ENCODE data around the gene RAB24. TPM values are rescaled to one million over a fixed set of nuclear protein-coding genes. Genes with fewer than 3 reads are reported as not detected.

RAB24 gene
- total RNA-seq, 2 donors from 2014 or later, result 23.8 to 35.2 TPM

DNA sequence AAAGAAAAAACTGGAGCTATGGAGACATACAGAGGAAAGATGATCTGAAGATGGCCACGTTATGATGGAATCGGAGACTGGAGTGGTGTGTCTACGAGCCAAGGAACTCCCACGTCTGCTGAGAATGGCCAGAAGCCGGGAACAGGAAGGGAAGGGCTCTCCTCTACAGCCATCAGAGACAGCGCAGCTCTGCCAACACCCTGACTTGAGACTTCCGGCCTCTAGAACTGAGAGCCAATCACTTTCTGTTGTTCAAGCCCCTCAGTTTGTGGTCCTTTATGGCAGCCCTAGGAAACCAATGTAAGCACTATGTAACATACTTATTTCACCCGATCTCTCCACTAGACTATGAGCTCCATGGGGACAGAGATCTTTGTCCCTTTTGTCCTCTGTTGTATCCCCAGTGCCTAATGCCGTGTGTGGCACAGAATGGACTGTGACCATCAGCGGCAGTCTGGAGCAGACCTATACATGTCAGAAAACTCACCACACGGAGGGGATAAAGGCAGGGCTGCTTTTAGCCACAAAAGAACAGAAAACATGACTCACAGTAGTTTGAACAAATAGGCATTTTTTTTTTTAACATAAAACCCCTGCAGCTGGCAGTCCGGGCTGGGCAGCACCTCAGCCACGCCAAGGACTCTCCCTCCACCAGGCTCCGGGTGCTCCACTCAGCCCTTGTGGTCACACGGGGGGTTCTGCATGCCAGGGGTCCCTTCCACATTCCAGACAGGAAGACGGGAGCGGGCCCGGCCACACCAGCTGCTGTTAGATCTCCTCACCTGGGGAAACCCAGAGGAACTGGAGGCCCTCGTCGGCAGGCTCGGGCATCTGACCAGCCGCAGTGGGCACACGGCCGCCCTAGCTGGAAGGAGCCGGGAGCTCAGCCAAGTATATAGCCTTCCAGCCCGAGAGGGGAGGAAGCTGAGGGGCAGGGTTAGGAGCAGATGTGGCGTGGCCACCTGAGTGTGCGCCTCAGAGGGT lies 24.3 kb upstream of the RAB24 start:
- Histone ChIP-seq H3K27ac (peak overlapping the region in 1 of 2 donors; percentile 52), H3K9me3 (no peaks in the 10 kb centered on the region), H3K27me3 (replicated peaks; ENCODE audit: insufficient read depth) (no peaks in the 10 kb centered on the region), H3K4me3 (no peak overlapping the region), H3K4me1 (ENCODE audit: control insufficient read depth in 1 of 2, low read depth in 2 of 2) (no peaks in the 10 kb centered on the region), H3K36me3 (peaks cover 23% of the 10 kb centered on the region)
- ATAC-seq (ENCODE audit: insufficient number of reproducible peaks, low FRiP score, low read depth), result no peak
- DNase-seq (ENCODE audit: low spot score), result no peak
- TF ChIP-seq, protein P1, sequence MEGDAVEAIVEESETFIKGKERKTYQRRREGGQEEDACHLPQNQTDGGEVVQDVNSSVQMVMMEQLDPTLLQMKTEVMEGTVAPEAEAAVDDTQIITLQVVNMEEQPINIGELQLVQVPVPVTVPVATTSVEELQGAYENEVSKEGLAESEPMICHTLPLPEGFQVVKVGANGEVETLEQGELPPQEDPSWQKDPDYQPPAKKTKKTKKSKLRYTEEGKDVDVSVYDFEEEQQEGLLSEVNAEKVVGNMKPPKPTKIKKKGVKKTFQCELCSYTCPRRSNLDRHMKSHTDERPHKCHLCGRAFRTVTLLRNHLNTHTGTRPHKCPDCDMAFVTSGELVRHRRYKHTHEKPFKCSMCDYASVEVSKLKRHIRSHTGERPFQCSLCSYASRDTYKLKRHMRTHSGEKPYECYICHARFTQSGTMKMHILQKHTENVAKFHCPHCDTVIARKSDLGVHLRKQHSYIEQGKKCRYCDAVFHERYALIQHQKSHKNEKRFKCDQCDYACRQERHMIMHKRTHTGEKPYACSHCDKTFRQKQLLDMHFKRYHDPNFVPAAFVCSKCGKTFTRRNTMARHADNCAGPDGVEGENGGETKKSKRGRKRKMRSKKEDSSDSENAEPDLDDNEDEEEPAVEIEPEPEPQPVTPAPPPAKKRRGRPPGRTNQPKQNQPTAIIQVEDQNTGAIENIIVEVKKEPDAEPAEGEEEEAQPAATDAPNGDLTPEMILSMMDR (IDR thresholded peaks at IDR 0.05), result no peak

DNA sequence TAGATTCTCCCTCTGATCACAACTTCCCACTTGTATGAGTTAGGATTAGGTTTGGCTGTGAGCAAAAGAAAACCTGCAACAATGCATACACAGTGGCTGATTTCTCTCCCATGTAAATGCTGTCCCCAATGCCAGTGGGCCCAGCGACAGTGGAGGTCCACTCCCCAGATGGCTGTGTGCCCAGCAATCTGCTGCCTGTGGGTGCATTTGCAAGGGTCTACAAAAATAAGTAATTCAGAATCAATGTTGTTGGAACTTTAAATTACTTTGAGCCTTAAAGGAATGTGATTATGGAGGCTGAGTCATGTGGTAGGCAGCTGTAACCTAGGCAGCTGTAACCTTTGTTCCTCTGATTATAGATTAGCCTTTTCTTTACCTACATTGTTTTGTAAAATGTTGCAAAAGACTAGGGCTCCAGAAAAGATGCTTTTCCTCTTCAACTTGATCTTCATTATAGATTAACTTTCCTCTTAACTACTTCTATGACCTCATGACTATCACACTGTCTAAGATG lies 22.4 kb upstream of the RAB24 start:
- ATAC-seq (ENCODE audit: insufficient number of reproducible peaks, low FRiP score, low read depth) (no peak), DNase-seq (ENCODE audit: low spot score) (no peak)
- no peak overlapping the region for H3K27ac ChIP-seq
- H3K36me3 ChIP-seq, result peaks cover 12% of the 10 kb centered on the region
- H3K27me3 ChIP-seq (replicated peaks; ENCODE audit: insufficient read depth), result no peaks in the 10 kb centered on the region
- TF ChIP-seq, protein P1 (IDR thresholded peaks at IDR 0.05), result no peak
- H3K4me1 ChIP-seq (ENCODE audit: control insufficient read depth in 1 of 2, low read depth in 2 of 2), result no peaks in the 10 kb centered on the region
- no peaks in the 10 kb centered on the region for H3K9me3 ChIP-seq
- H3K4me3 ChIP-seq, result no peak overlapping the region

DNA sequence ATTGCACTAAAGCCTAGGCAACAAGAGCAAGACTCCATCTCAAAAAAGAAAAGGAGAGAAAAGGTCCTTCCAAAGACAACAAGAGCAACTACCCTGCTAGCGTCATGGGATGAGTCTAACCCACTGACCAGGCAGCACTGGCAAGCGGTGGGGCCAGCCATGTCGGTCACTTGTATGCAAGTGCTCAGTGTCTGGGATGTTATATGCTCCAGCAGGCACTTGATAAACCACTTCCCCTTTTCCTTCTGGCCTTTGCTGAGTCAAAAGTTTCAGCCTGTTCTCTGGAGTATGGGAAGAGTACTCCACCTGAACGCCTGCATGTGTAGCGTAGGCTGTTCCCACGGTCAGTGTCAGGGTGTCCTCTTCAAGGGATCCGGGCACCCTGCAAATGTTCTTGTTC lies 17.4 kb upstream of the RAB24 start:
- Histone ChIP-seq H3K9me3 (no peaks in the 10 kb centered on the region), H3K36me3 (peaks cover 2% of the 10 kb centered on the region), H3K4me1 (ENCODE audit: control insufficient read depth in 1 of 2, low read depth in 2 of 2) (no peaks in the 10 kb centered on the region), H3K27ac (no peak overlapping the region), H3K4me3 (no peak overlapping the region), H3K27me3 (replicated peaks; ENCODE audit: insufficient read depth) (no peaks in the 10 kb centered on the region)
- TF ChIP-seq, protein P1 (IDR thresholded peaks at IDR 0.05), result no peak
- ATAC-seq (ENCODE audit: insufficient number of reproducible peaks, low FRiP score, low read depth) (peak; percentile 27), DNase-seq (ENCODE audit: low spot score) (no peak)

DNA sequence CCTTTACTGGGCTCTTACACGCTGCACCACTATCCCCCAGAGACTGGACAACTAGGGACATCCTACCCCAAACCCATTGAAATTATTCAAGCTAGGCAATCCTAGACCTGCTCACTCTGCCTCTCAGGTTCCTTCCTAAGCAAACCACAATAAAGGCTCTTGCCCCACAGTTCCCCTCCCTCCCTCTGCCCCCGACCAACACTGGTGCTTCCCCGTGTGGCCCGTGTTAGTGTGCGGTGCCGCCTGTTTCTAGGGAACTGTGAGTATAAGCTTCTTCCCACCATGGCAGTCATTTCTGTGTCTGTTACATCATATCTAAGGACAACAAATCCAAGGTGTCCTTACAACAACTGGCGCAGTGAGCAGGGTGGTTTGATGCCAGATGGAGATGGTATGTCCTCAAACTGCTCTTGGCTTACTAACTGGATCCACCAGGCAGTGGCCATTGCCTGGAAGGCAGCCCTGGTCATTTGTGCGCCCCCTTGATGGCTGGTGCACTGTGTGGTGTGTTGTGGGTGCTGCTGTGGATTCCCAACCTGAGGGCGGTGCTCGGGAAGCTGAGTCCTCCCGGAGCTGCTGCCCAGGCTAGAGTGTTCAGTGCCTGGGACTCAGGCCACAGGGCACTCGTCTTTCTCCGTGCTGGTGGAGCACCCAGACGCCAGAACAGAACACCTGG lies 16.5 kb upstream of the RAB24 start:
- no peaks in the 10 kb centered on the region for H3K9me3 ChIP-seq
- ATAC-seq (ENCODE audit: insufficient number of reproducible peaks, low FRiP score, low read depth) (no peak), DNase-seq (ENCODE audit: low spot score) (no peak)
- H3K4me1 ChIP-seq (ENCODE audit: control insufficient read depth in 1 of 2, low read depth in 2 of 2), result no peaks in the 10 kb centered on the region
- H3K4me3 ChIP-seq, result no peak overlapping the region
- H3K36me3 ChIP-seq, result peaks cover 2% of the 10 kb centered on the region
- TF ChIP-seq, protein P1 (IDR thresholded peaks at IDR 0.05), result no peak
- no peaks in the 10 kb centered on the region for H3K27me3 ChIP-seq (replicated peaks; ENCODE audit: insufficient read depth)
- no peak overlapping the region for H3K27ac ChIP-seq

DNA sequence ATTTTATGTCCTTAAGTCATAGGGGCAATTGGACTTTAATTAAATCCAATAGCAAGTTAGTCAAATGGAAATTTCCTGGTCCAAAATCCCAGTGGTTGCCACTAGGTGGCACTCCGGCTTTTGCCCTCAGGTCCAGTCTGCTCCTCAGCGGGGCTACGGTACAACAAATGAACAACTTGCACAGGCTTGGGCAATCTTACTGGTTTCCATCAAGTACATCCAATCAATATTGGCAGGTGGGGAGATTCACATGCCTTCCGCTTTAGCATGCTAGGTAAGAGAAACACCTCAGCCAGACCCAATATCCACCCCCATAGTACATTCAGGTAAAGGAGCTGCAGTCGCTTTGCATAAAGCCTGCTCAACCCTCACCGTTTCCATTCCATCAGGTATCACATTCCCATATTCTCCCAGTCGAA lies 14.4 kb upstream of the RAB24 start:
- no peak for DNase-seq (ENCODE audit: low spot score)
- H3K27ac ChIP-seq, result no peak overlapping the region
- no peak overlapping the region for H3K4me3 ChIP-seq
- H3K4me1 ChIP-seq (ENCODE audit: control insufficient read depth in 1 of 2, low read depth in 2 of 2), result peaks cover 0 to under 1% of the 10 kb centered on the region in 2 donors
- peaks cover 2% of the 10 kb centered on the region for H3K36me3 ChIP-seq
- TF ChIP-seq, protein P1 (IDR thresholded peaks at IDR 0.05), result peak; percentile 82
- no peak for ATAC-seq (ENCODE audit: insufficient number of reproducible peaks, low FRiP score, low read depth)
- no peaks in the 10 kb centered on the region for H3K9me3 ChIP-seq
- H3K27me3 ChIP-seq (replicated peaks; ENCODE audit: insufficient read depth), result no peaks in the 10 kb centered on the region
